ENCODE data around the gene IL3RA. TPM values are rescaled to one million over a fixed set of nuclear protein-coding genes. Genes with fewer than 3 reads are reported as not detected.

The IL3RA gene
- total and polyA plus RNA-seq, 2 of the 8 experiments (the other 6 are each of a cell fraction or from before 2014, with no cell fraction given) = 0.11 TPM; not detected in 1

- TF ChIP-seq CHD7 (IDR thresholded peaks at IDR 0.05; ENCODE audit: insufficient replicate concordance, low read length) (no peak), CTBP2 (IDR thresholded peaks at IDR 0.05; ENCODE audit: borderline replicate concordance, insufficient read depth, insufficient read length, low read length) (no peak), KDM1A (IDR thresholded peaks at IDR 0.05; ENCODE audit: borderline replicate concordance, low read length) (peak; percentile 95), GABPA (IDR thresholded peaks at IDR 0.05; ENCODE audit: borderline replicate concordance, insufficient read depth, low read length) (no peak), EZH2 (IDR thresholded peaks at IDR 0.05; ENCODE audit: low read depth, low read length, severe bottlenecking) (no peak), EP300 (IDR thresholded peaks at IDR 0.05; ENCODE audit: borderline replicate concordance in 1 of 2, low read depth in 2 of 2, low read length in 2 of 2) (no peak), CEBPB (IDR thresholded peaks at IDR 0.05; ENCODE audit: low read depth, low read length) (no peak), SP2 (IDR thresholded peaks at IDR 0.05; ENCODE audit: low read length) (no peak), TAF7 (optimal IDR thresholded peaks at IDR 0.05; ENCODE audit: borderline replicate concordance, low read depth, low read length) (peak; percentile 7)
Measured at GRCh38 chrX:1417921-1418771, 81.6 kb downstream of the IL3RA start (continued).

All from H1 (cell line).